Activated B cell treated with CpG ODN at 0.5 μM for 24 hours (primary cell): ENCODE results near the gene ERGIC3. TPM values are rescaled to one million over a fixed set of nuclear protein-coding genes. Genes with fewer than 3 reads are reported as not detected.
"Not testable (repeated sequence)": the region's sequence is repeated elsewhere in the genome, so short reads cannot be mapped to it uniquely, and the experiment has no call there.

Experiments used
- ATAC-seq: fragments of 200-7000 bp; cut with Tn5 transposase; one replicate; pipeline ENCODE4 v1.10.0; 2021; ENCODE audit warnings: low read depth, mild to moderate bottlenecking, moderate library complexity
- CTCF ChIA-PET: fragments of 350-600 bp; sonication (Branson Sonifier 250); formaldehyde crosslinking; loops from one replicate; lab custom pipeline; 2021; ENCODE audit warnings: antibody characterized with exemption; lab: Charles Lee
- POLR2A ChIA-PET: fragments of 350-600 bp; sonication (Branson Sonifier 250); formaldehyde crosslinking; loops from one replicate; lab custom pipeline; 2021; ENCODE audit warnings: antibody characterized with exemption; lab: Charles Lee
- DNase-seq: peaks from one replicate; pipeline ENCODE4 v3.0.0; 2022
- H3K27ac Mint-ChIP-seq: one replicate; pipeline ENCODE4 v1.8.0; 2020; ENCODE audit warnings: mixed read lengths
- H3K27me3 Mint-ChIP-seq: one replicate; pipeline ENCODE4 v1.8.0; 2021; ENCODE audit warnings: mixed read lengths
- H3K36me3 Mint-ChIP-seq: one replicate; pipeline ENCODE4 v1.8.0; 2021; ENCODE audit warnings: low read depth, mixed read lengths
- H3K4me1 Mint-ChIP-seq: one replicate; pipeline ENCODE4 v1.8.0; 2021; ENCODE audit warnings: mixed read lengths
- H3K4me3 Mint-ChIP-seq: one replicate; pipeline ENCODE4 v1.8.0; 2020; ENCODE audit warnings: mild to moderate bottlenecking, mixed read lengths
- H3K9me3 Mint-ChIP-seq: one replicate; pipeline ENCODE4 v1.8.0; 2020; ENCODE audit warnings: mixed read lengths
- intact Hi-C: fragments of 100-400 bp; cut with micrococcal nuclease; formaldehyde crosslinking; loops from one replicate; pipeline ENCODE4 v1.15.1; 2024
- total RNA-seq: library from RNA; stranded (reverse); gene quantifications from 2 replicates; pipeline ENCODE4 v1.2.3, GENCODE V29; 2022
- TF ChIP-seq, protein P1 (sequence below): fragments of 200-600 bp; IDR thresholded peaks from one replicate; pipeline ENCODE4 v1.8.0; 2022; ENCODE audit warnings: antibody characterized with exemption, mild to moderate bottlenecking

ERGIC3 gene
- total RNA-seq, 1 donor from 2014 or later = 183 TPM

DNA sequence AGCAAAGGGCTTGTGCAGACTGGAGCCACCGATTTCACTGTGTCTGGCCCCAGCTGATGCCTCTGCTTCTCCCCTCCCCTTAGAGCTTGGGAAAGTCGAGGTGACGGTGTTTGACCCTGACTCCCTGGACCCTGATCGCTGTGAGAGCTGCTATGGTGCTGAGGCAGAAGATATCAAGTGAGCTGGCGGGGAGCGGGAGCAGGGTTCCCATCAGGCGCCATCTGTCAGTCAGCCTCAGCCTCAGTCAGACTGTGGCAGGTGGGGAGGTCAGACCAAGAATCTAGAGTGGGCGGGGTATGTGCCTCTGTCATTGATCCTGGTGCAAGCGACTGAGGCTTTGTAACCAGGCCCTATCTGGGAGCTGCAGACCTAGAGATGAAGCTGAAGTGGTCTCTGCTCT is 5.5 kb downstream of the ERGIC3 start:
- ATAC-seq (no peak), DNase-seq (no peak)
- Mint-ChIP-seq H3K36me3 (peaks cover 37% of the 10 kb centered on the region), H3K27me3 (no peaks in the 10 kb centered on the region), H3K4me3 (no peak overlapping the region), H3K4me1 (peaks cover 5% of the 10 kb centered on the region), H3K9me3 (no peaks in the 10 kb centered on the region), H3K27ac (no peak overlapping the region)
- POLR2A ChIA-PET = no interaction called here
- intact Hi-C loops = no loop called here
- CTCF ChIA-PET = interaction anchor here (0.5 kb wide), 1 partner anchor 103 kb away, joined by 3 read pairs; no protein-coding TSS in a partner anchor
- TF ChIP-seq, protein P1, sequence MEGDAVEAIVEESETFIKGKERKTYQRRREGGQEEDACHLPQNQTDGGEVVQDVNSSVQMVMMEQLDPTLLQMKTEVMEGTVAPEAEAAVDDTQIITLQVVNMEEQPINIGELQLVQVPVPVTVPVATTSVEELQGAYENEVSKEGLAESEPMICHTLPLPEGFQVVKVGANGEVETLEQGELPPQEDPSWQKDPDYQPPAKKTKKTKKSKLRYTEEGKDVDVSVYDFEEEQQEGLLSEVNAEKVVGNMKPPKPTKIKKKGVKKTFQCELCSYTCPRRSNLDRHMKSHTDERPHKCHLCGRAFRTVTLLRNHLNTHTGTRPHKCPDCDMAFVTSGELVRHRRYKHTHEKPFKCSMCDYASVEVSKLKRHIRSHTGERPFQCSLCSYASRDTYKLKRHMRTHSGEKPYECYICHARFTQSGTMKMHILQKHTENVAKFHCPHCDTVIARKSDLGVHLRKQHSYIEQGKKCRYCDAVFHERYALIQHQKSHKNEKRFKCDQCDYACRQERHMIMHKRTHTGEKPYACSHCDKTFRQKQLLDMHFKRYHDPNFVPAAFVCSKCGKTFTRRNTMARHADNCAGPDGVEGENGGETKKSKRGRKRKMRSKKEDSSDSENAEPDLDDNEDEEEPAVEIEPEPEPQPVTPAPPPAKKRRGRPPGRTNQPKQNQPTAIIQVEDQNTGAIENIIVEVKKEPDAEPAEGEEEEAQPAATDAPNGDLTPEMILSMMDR = no peak

DNA sequence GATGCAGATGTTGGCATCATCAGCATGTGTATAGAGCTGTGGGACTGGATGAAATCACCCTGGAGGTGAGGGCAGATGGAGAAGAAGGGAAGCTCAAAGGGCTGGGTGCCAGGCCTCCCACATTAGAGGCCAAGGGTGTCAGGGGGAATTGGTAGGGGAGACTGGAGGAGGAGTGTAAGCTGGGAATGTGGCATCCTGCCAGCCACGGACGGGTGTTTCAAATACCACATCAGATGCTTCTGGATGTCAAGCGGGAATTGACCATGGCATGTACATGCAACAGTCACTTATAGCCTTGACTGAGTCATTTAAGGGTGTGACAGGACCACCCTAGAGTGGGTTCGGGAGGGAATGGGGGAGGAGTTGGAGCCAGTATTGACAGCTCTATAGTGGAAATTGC is 9.6 kb downstream of the ERGIC3 start:
- Mint-ChIP-seq H3K4me3 (no peak overlapping the region), H3K36me3 (peaks cover 50% of the 10 kb centered on the region), H3K27me3 (no peaks in the 10 kb centered on the region), H3K4me1 (no peaks in the 10 kb centered on the region), H3K9me3 (no peaks in the 10 kb centered on the region), H3K27ac (no peak overlapping the region)
- CTCF ChIA-PET = no interaction called here
- no peak for ATAC-seq
- no peak for DNase-seq
- intact Hi-C loops = no loop called here
- POLR2A ChIA-PET = interaction anchor here (0.5 kb wide), 1 partner anchor 171 kb away, joined by 3 read pairs; no protein-coding TSS in a partner anchor
- TF ChIP-seq, protein P1 = no peak

GRCh38 chr20:35552914-35553313 is 11.0 kb downstream of the ERGIC3 start:
- TF ChIP-seq, protein P1 = no peak
- ATAC-seq = no peak
- DNase-seq = no peak
- Mint-ChIP-seq H3K27ac (no peak overlapping the region), H3K27me3 (no peaks in the 10 kb centered on the region), H3K36me3 (peaks cover 58% of the 10 kb centered on the region), H3K4me3 (no peak overlapping the region), H3K4me1 (no peaks in the 10 kb centered on the region), H3K9me3 (no peaks in the 10 kb centered on the region)
- ChIA-PET POLR2A (interaction anchor here (0.9 kb wide), 1 partner anchor 18 kb away, joined by 3 read pairs; no protein-coding TSS in a partner anchor), CTCF (no interaction called here)
- intact Hi-C loops = no loop called here

GRCh38 chr20:35555461-35555860 is 13.6 kb downstream of the ERGIC3 start:
- intact Hi-C loops, H3K27ac Mint-ChIP-seq, H3K9me3 Mint-ChIP-seq, ATAC-seq, H3K27me3 Mint-ChIP-seq, H3K4me1 Mint-ChIP-seq, CTCF ChIA-PET, DNase-seq, POLR2A ChIA-PET, H3K4me3 Mint-ChIP-seq: not testable (repeated sequence)
- peaks cover 47% of the 10 kb centered on the region for H3K36me3 Mint-ChIP-seq

- DNase-seq (no peak), ATAC-seq (no peak)
- Mint-ChIP-seq H3K4me1 (no peaks in the 10 kb centered on the region), H3K27ac (no peak overlapping the region), H3K27me3 (no peaks in the 10 kb centered on the region), H3K4me3 (no peak overlapping the region), H3K9me3 (no peaks in the 10 kb centered on the region), H3K36me3 (peaks cover 47% of the 10 kb centered on the region)
- TF ChIP-seq, protein P1 = no peak
- ChIA-PET CTCF (no interaction called here), POLR2A (no interaction called here)
- intact Hi-C loops = no loop called here
Measured at GRCh38 chr20:35555951-35556645, 14.2 kb downstream of the ERGIC3 start.
